ENCODE data around the gene GLRX. TPM values are rescaled to one million over a fixed set of nuclear protein-coding genes. Genes with fewer than 3 reads are reported as not detected.
A peak's percentile ranks its signal among the peaks of the same experiment; 100 is the strongest.

GLRX gene
- polyA plus RNA-seq, 2 of the 4 experiments (the other 2 are of a cell fraction) = 106 to 329 TPM

DNA sequence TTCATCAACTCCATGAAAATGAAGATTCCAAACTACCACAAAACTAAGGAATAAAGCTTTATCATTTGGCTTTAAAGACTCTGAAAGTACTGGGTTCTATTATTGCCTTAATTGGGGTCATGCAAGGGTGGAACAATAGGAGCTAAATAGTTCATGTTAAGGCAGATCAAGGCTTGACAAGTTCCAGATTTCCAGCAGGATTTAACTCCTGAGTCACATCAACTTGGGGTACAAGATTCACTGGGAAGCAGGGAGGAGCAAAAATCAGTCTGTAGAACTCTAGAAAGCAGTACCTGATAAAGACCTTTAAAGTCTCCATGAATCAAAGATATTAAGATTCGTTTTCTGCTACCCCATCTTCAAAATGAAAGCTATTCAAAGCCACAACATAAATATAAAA lies 41.9 kb upstream of the GLRX start:
- POLR2A ChIA-PET = no interaction called here
- DNase-seq (ENCODE audit: low read depth in 1 of 2, low spot score in 1 of 2) (no peak), FAIRE-seq (no peak), ATAC-seq (no peak)
- 75% methylated on average over 1 of the region's 1 CpG for WGBS (ENCODE audit: missing lambda C conversion rate)
- Histone ChIP-seq H3K4me2 (peak overlapping the region; percentile 17; the same call in 1 of the 3 replicates), H3K4me3 (no peak overlapping the region), H3K27ac (peak overlapping the region in 1 of 2 experiments; percentile 44; a peak in 1 of 6 replicates), H3K9me3 (no peaks in the 10 kb centered on the region), H3K4me1 (peaks cover 50% of the 10 kb centered on the region)
- CTCF ChIA-PET = interaction anchor here (0.8 to 1.7 kb wide), 7 partner anchors 16 to 481 kb away, joined by 3 to 10 read pairs (median 3); no protein-coding TSS in a partner anchor
- no peak for TF ChIP-seq ESRRA (IDR thresholded peaks at IDR 0.05; ENCODE audit: borderline replicate concordance, low read length)
- TF ChIP-seq RFX5 (IDR thresholded peaks at IDR 0.05) = no peak
- no peak for TF ChIP-seq NPAS2 (CRISPR knock-in tag; IDR thresholded peaks at IDR 0.05; ENCODE audit: borderline replicate concordance)
- TF ChIP-seq, protein P1, sequence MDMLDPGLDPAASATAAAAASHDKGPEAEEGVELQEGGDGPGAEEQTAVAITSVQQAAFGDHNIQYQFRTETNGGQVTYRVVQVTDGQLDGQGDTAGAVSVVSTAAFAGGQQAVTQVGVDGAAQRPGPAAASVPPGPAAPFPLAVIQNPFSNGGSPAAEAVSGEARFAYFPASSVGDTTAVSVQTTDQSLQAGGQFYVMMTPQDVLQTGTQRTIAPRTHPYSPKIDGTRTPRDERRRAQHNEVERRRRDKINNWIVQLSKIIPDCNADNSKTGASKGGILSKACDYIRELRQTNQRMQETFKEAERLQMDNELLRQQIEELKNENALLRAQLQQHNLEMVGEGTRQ (IDR thresholded peaks at IDR 0.05) = no peak
- TF ChIP-seq HOXB13 (CRISPR knock-in tag; IDR thresholded peaks at IDR 0.05; ENCODE audit: low read depth) = no peak
- TF ChIP-seq CHD4 (IDR thresholded peaks at IDR 0.05; ENCODE audit: borderline replicate concordance) = no peak
- TF ChIP-seq KDM5A (IDR thresholded peaks at IDR 0.05) = no peak
- TF ChIP-seq PHF8 (IDR thresholded peaks at IDR 0.05; ENCODE audit: borderline replicate concordance, low read depth) = no peak
- TF ChIP-seq CEBPB (IDR thresholded peaks at IDR 0.05) = no peak
- no peak for TF ChIP-seq RARB (CRISPR knock-in tag; IDR thresholded peaks at IDR 0.05)
- no peak for TF ChIP-seq EP300 (IDR thresholded peaks at IDR 0.05)
- TF ChIP-seq, protein P2, sequence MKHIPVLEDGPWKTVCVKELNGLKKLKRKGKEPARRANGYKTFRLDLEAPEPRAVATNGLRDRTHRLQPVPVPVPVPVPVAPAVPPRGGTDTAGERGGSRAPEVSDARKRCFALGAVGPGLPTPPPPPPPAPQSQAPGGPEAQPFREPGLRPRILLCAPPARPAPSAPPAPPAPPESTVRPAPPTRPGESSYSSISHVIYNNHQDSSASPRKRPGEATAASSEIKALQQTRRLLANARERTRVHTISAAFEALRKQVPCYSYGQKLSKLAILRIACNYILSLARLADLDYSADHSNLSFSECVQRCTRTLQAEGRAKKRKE (CRISPR knock-in tag; IDR thresholded peaks at IDR 0.05; ENCODE audit: low read depth) = no peak
- TF ChIP-seq SMC3 (IDR thresholded peaks at IDR 0.05) = no peak
- TF ChIP-seq REST (IDR thresholded peaks at IDR 0.05) = no peak
- TF ChIP-seq TP53 (CRISPR knock-in tag; IDR thresholded peaks at IDR 0.05) = no peak
- TF ChIP-seq, protein P3, sequence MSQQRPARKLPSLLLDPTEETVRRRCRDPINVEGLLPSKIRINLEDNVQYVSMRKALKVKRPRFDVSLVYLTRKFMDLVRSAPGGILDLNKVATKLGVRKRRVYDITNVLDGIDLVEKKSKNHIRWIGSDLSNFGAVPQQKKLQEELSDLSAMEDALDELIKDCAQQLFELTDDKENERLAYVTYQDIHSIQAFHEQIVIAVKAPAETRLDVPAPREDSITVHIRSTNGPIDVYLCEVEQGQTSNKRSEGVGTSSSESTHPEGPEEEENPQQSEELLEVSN (IDR thresholded peaks at IDR 0.05; ENCODE audit: borderline replicate concordance, low read depth) = no peak
- no peak for TF ChIP-seq FOSB (CRISPR knock-in tag; IDR thresholded peaks at IDR 0.05)
- no peak for TF ChIP-seq CBX2 (IDR thresholded peaks at IDR 0.05; ENCODE audit: borderline replicate concordance, low read depth)

DNA sequence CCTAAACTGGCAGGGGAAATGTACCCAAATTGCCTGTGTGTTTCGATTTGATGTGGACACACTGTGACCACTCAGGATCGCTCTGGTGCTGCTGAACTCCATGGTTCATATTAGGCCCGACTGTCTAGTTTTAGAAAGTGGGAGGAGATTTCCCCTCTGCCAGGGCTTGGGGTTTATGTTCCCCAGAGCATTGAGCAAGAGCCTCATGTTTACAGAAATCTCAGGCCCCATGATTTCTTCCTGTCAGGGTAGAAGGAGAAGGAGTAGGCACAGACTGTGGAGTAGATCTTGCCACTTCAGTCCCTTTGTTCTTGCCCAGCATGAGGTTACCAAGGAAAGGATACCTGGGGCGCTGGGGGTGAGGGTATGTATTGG lies 40.8 kb upstream of the GLRX start:
- Histone ChIP-seq H3K4me1 (peaks cover 56% of the 10 kb centered on the region), H3K4me2 (no peak overlapping the region), H3K9me3 (no peaks in the 10 kb centered on the region), H3K27ac (peak overlapping the region; percentile 74 to 82; a peak in 5 of 6 replicates), H3K4me3 (no peak overlapping the region)
- ChIA-PET POLR2A (no interaction called here), CTCF (no interaction called here)
- no peak for FAIRE-seq
- no peak for DNase-seq (ENCODE audit: low read depth in 1 of 2, low spot score in 1 of 2)
- WGBS (ENCODE audit: missing lambda C conversion rate) = 71% methylated on average over 4 of the region's 4 CpGs
- ATAC-seq = no peak
- TF ChIP-seq CEBPB (IDR thresholded peaks at IDR 0.05) (no peak), NFE2L2 (conservative IDR thresholded peaks at IDR 0.05; ENCODE audit: low read length) (no peak), KDM1A (IDR thresholded peaks at IDR 0.05; ENCODE audit: low read depth) (no peak), FOSB (CRISPR knock-in tag; IDR thresholded peaks at IDR 0.05) (no peak), PBX3 (IDR thresholded peaks at IDR 0.05) (no peak), FOXS1 (CRISPR knock-in tag; IDR thresholded peaks at IDR 0.05) (no peak), HEYL (CRISPR knock-in tag; IDR thresholded peaks at IDR 0.05) (no peak), JUN (IDR thresholded peaks at IDR 0.05) (no peak), POLR2A (IDR thresholded peaks at IDR 0.05; ENCODE audit: low read length) (no peak), HOXB13 (CRISPR knock-in tag; IDR thresholded peaks at IDR 0.05; ENCODE audit: low read depth) (no peak), HOXA7 (CRISPR knock-in tag; IDR thresholded peaks at IDR 0.05) (no peak), TP53 (CRISPR knock-in tag; IDR thresholded peaks at IDR 0.05) (no peak), BCL3 (IDR thresholded peaks at IDR 0.05) (no peak), POLR2AphosphoS2 (conservative IDR thresholded peaks at IDR 0.05; ENCODE audit: low read length) (no peak)

Measured in A549 (cell line).